ENCODE data around the gene TMPRSS9. TPM values are rescaled to one million over a fixed set of nuclear protein-coding genes. Genes with fewer than 3 reads are reported as not detected.

The TMPRSS9 gene
- polyA plus RNA-seq, 1 donor (not counting 4 experiments of a cell fraction or from before 2014, with no cell fraction given), result not detected

GRCh38 chr19:2438178-2438577 lies 78.1 kb downstream of the TMPRSS9 start:
- no peaks in the 10 kb centered on the region for H3K27me3 ChIP-seq (ENCODE audit: control insufficient read depth, extremely low read depth, insufficient read depth, low read length)
- FAIRE-seq (no peak), DNase-seq (ENCODE audit: low read depth, low spot score) (no peak)
- H3K9me1 ChIP-seq (ENCODE audit: control insufficient read depth, extremely low read depth, insufficient read depth, low read length), result no peaks in the 10 kb centered on the region
- no peak for TF ChIP-seq EZH2 (IDR thresholded peaks at IDR 0.05; ENCODE audit: low read length)
- TF ChIP-seq, protein P1, sequence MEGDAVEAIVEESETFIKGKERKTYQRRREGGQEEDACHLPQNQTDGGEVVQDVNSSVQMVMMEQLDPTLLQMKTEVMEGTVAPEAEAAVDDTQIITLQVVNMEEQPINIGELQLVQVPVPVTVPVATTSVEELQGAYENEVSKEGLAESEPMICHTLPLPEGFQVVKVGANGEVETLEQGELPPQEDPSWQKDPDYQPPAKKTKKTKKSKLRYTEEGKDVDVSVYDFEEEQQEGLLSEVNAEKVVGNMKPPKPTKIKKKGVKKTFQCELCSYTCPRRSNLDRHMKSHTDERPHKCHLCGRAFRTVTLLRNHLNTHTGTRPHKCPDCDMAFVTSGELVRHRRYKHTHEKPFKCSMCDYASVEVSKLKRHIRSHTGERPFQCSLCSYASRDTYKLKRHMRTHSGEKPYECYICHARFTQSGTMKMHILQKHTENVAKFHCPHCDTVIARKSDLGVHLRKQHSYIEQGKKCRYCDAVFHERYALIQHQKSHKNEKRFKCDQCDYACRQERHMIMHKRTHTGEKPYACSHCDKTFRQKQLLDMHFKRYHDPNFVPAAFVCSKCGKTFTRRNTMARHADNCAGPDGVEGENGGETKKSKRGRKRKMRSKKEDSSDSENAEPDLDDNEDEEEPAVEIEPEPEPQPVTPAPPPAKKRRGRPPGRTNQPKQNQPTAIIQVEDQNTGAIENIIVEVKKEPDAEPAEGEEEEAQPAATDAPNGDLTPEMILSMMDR (optimal IDR thresholded peaks at IDR 0.05 in 1 of 3, IDR thresholded peaks at IDR 0.05 in 1 of 3, conservative IDR thresholded peaks at IDR 0.05 in 1 of 3; ENCODE audit: extremely low read depth in 1 of 3, insufficient read depth in 2 of 3, low read length in 3 of 3), result no peak
- no peak overlapping the region for H3K27ac ChIP-seq (ENCODE audit: control insufficient read depth, insufficient read depth, low read length)
- H3K36me3 ChIP-seq (ENCODE audit: control insufficient read depth in 2 of 2, extremely low read depth in 1 of 2, insufficient read depth in 2 of 2, low read length in 2 of 2), result peaks cover 12 to 33% of the 10 kb centered on the region in 2 experiments
- H3K79me2 ChIP-seq (ENCODE audit: control insufficient read depth, insufficient read depth, low read length), result peaks cover 39% of the 10 kb centered on the region
- no peak overlapping the region for H3K9ac ChIP-seq (ENCODE audit: control insufficient read depth, extremely low read depth, insufficient read depth, low read length)
- dilution Hi-C loops (cut with MboI; ENCODE audit: extremely low pct_ligation_motif_present, low sequenced_read_pairs), result no loop called here
- H3K4me3 ChIP-seq (ENCODE audit: control insufficient read depth in 2 of 3, extremely low read depth in 1 of 3, insufficient read depth in 2 of 3, low read depth in 1 of 3, low read length in 3 of 3), result no peak overlapping the region
- no peaks in the 10 kb centered on the region for H3K4me1 ChIP-seq (ENCODE audit: control insufficient read depth, extremely low read depth, insufficient read depth, low read length)
- no peaks in the 10 kb centered on the region for H3K9me3 ChIP-seq (ENCODE audit: control insufficient read depth, low read depth, low read length)
- H3K4me2 ChIP-seq (ENCODE audit: control insufficient read depth, extremely low read depth, insufficient read depth, low read depth, low read length), result no peak overlapping the region
- H4K20me1 ChIP-seq (ENCODE audit: control insufficient read depth, extremely low read depth, insufficient read depth, low read length), result peaks cover 10% of the 10 kb centered on the region
- no peak overlapping the region for H2AFZ ChIP-seq (ENCODE audit: control insufficient read depth, low read length)

GRCh38 chr19:2440515-2440914 lies 80.5 kb downstream of the TMPRSS9 start:
- Histone ChIP-seq H3K4me2 (ENCODE audit: control insufficient read depth, extremely low read depth, insufficient read depth, low read depth, low read length) (no peak overlapping the region), H3K9me3 (ENCODE audit: control insufficient read depth, low read depth, low read length) (no peaks in the 10 kb centered on the region), H3K79me2 (ENCODE audit: control insufficient read depth, insufficient read depth, low read length) (peaks cover 58% of the 10 kb centered on the region), H3K27me3 (ENCODE audit: control insufficient read depth, extremely low read depth, insufficient read depth, low read length) (no peaks in the 10 kb centered on the region), H3K27ac (ENCODE audit: control insufficient read depth, insufficient read depth, low read length) (no peak overlapping the region), H3K36me3 (ENCODE audit: control insufficient read depth in 2 of 2, extremely low read depth in 1 of 2, insufficient read depth in 2 of 2, low read length in 2 of 2) (peaks cover 16 to 41% of the 10 kb centered on the region in 2 experiments), H3K9me1 (ENCODE audit: control insufficient read depth, extremely low read depth, insufficient read depth, low read length) (no peaks in the 10 kb centered on the region), H2AFZ (ENCODE audit: control insufficient read depth, low read length) (no peak overlapping the region), H3K4me3 (ENCODE audit: control insufficient read depth in 2 of 3, extremely low read depth in 1 of 3, insufficient read depth in 2 of 3, low read depth in 1 of 3, low read length in 3 of 3) (no peak overlapping the region), H3K4me1 (ENCODE audit: control insufficient read depth, extremely low read depth, insufficient read depth, low read length) (no peaks in the 10 kb centered on the region), H4K20me1 (ENCODE audit: control insufficient read depth, extremely low read depth, insufficient read depth, low read length) (peaks cover 10% of the 10 kb centered on the region), H3K9ac (ENCODE audit: control insufficient read depth, extremely low read depth, insufficient read depth, low read length) (no peak overlapping the region)
- dilution Hi-C loops (cut with MboI; ENCODE audit: extremely low pct_ligation_motif_present, low sequenced_read_pairs), result no loop called here
- DNase-seq (ENCODE audit: low read depth, low spot score) (no peak), FAIRE-seq (no peak)
- TF ChIP-seq EZH2 (IDR thresholded peaks at IDR 0.05; ENCODE audit: low read length), result no peak
- TF ChIP-seq, protein P1 (optimal IDR thresholded peaks at IDR 0.05 in 1 of 3, IDR thresholded peaks at IDR 0.05 in 1 of 3, conservative IDR thresholded peaks at IDR 0.05 in 1 of 3; ENCODE audit: extremely low read depth in 1 of 3, insufficient read depth in 2 of 3, low read length in 3 of 3), result no peak
